Spleen (tissue), 11 donors: ENCODE data around the gene ACACB. TPM values are rescaled to one million over a fixed set of nuclear protein-coding genes. Genes with fewer than 3 reads are reported as not detected.

Experiments
- DNase-seq: peaks from one replicate; pipeline ENCODE4 v3.0.0-alpha.2; 2020
- H3K27ac ChIP-seq, 8 donors: fragments of 200-600 bp; sonication (generic) in 7 of 8; 1 replicate in 4 of 8; 2 replicates in 4 of 8; pipeline versions ENCODE4 v1.5.0 to v1.8.0; 2016 to 2021; ENCODE audit warnings: inconsistent platforms in 4 of 8, mild to moderate bottlenecking in 4 of 8, moderate library complexity in 1 of 8
- H3K27me3 ChIP-seq, 7 donors: fragments of 200-600 bp; sonication (generic) in 6 of 7; replicated peaks in 1 of 7; 1 replicate in 4 of 7; 2 replicates in 3 of 7; pipeline versions ENCODE4 v1.5.0 to v1.8.0; 2016 to 2021; ENCODE audit warnings: inconsistent platforms in 3 of 7, mild to moderate bottlenecking in 1 of 7
- H3K36me3 ChIP-seq, 6 donors: fragments of 200-600 bp; sonication (generic) in 5 of 6; 1 replicate in 4 of 6; 2 replicates in 2 of 6; pipeline versions ENCODE4 v1.5.0 to v1.8.0; 2016 to 2021; ENCODE audit warnings: inconsistent platforms in 2 of 6
- H3K4me1 ChIP-seq, 6 donors: fragments of 200-600 bp; sonication (generic) in 5 of 6; 1 replicate in 3 of 6; 2 replicates in 3 of 6; pipeline versions ENCODE4 v1.5.0 to v1.8.0; 2016 to 2021; ENCODE audit warnings: inconsistent platforms in 3 of 6
- H3K4me3 ChIP-seq, 8 donors: fragments of 200-600 bp; sonication (generic) in 7 of 8; 1 replicate in 4 of 8; 2 replicates in 4 of 8; pipeline versions ENCODE4 v1.5.0 to v1.8.0; 2016 to 2021; ENCODE audit warnings: inconsistent platforms in 4 of 8, mild to moderate bottlenecking in 4 of 8, moderate library complexity in 2 of 8
- H3K9me3 ChIP-seq, 8 donors: fragments of 200-600 bp; sonication (generic) in 7 of 8; 1 replicate in 4 of 8; 2 replicates in 4 of 8; pipeline versions ENCODE4 v1.5.0 to v1.8.0; 2016 to 2021; ENCODE audit warnings: inconsistent platforms in 4 of 8
- POLR2A ChIP-seq, 3 donors: fragments of 450-650 bp; IDR thresholded peaks; one replicate each; pipeline ENCODE4 v1.5.1; 2017; ENCODE audit warnings: antibody characterized with exemption in 3 of 3, mild to moderate bottlenecking in 1 of 3
- POLR2AphosphoS5 ChIP-seq, 3 donors: sonication (generic); formaldehyde crosslinking; IDR thresholded peaks; one replicate each; pipeline ENCODE4 v1.5.1; 2017; ENCODE audit warnings: antibody characterized with exemption in 3 of 3
- WGBS, 5 donors: extraction: QIAGEN DNeasy Blood & Tissue Kit in 3 of 5; methylation state at CpG; one replicate each; pipeline versions ENCODE4 v1.1.5 to v1.1.7; 2013 to 2018; 5-methylcytosine and 5-hydroxymethylcytosine counted together
- intact Hi-C: fragments of 100-400 bp; cut with DNase I; formaldehyde crosslinking; loops from one replicate; pipeline ENCODE4 v1.15.0; 2023; ENCODE audit warnings: low total_unique reads
- polyA plus RNA-seq, 3 donors: library from polyadenylated mRNA; stranded (reverse); fragments of 200-250 nt; gene quantifications; one replicate each; pipeline ENCODE4 v1.2.1, GENCODE V29; 2013
- total RNA-seq, 7 donors: library from RNA; depleted of rRNA in 3 of 7; stranded (reverse); fragments of >200 nt in 3 of 7; fragmentation: NEBNext Ultra II Directional in 4 of 7; extraction: Animal tissue kit (Norgen Biotek cat#: 25700) in 4 of 7; gene quantifications; one replicate each; pipeline versions ENCODE4 v1.1.0 to v1.2.1, GENCODE V29; 2016 to 2021
- TF ChIP-seq, protein P1 (sequence below), 11 experiments: fragments of 200-600 bp in 7 of 11; fragments of 450-650 bp in 4 of 11; sonication (generic) in 4 of 11; IDR thresholded peaks in 8 of 11; conservative IDR thresholded peaks in 3 of 11; 1 replicate in 7 of 11; 2 replicates in 4 of 11; pipeline versions ENCODE4 v1.4.0 to v1.8.0; 2016 to 2021; ENCODE audit warnings: antibody characterized with exemption in 11 of 11, inconsistent platforms in 4 of 11, mild to moderate bottlenecking in 1 of 11
- donor health status: healthy with polysubstance abuse.
- donor health status: DM: no; HTN: no; CAD: no; lungs with moderate emphysema.
- donor health status: DM: no; HTN: no; CAD: no.
- donor health status: Bipolar disorder and iron deficiency.
- donor health status: healthy.
- donor health status: DM: no; HTN: no; CAD: no.
- donor health status: DM: yes; HTN: yes; CAD: no.

ACACB gene
- total and polyA plus RNA-seq, 10 donors: 2.8 to 111 (median 29.1) TPM

GRCh38 chr12:109288571-109288970 lies 172.2 kb downstream of the ACACB start:
- peaks cover 0 to 7% (median 0%) of the 10 kb centered on the region in 6 donors for H3K4me1 ChIP-seq
- no peak for DNase-seq
- H3K4me3 ChIP-seq: no peak overlapping the region
- intact Hi-C loops: no loop called here
- WGBS, 5 donors: 72 to 94% (median 88%) methylated on average over 1 of the region's 1 CpG
- H3K27ac ChIP-seq: no peak overlapping the region
- no peaks in the 10 kb centered on the region for H3K36me3 ChIP-seq
- no peaks in the 10 kb centered on the region for H3K9me3 ChIP-seq
- TF ChIP-seq POLR2AphosphoS5 (IDR thresholded peaks at IDR 0.05) (no peak), POLR2A (IDR thresholded peaks at IDR 0.05) (no peak)
- TF ChIP-seq, protein P1, sequence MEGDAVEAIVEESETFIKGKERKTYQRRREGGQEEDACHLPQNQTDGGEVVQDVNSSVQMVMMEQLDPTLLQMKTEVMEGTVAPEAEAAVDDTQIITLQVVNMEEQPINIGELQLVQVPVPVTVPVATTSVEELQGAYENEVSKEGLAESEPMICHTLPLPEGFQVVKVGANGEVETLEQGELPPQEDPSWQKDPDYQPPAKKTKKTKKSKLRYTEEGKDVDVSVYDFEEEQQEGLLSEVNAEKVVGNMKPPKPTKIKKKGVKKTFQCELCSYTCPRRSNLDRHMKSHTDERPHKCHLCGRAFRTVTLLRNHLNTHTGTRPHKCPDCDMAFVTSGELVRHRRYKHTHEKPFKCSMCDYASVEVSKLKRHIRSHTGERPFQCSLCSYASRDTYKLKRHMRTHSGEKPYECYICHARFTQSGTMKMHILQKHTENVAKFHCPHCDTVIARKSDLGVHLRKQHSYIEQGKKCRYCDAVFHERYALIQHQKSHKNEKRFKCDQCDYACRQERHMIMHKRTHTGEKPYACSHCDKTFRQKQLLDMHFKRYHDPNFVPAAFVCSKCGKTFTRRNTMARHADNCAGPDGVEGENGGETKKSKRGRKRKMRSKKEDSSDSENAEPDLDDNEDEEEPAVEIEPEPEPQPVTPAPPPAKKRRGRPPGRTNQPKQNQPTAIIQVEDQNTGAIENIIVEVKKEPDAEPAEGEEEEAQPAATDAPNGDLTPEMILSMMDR (IDR thresholded peaks at IDR 0.05 in 8 of 11, conservative IDR thresholded peaks at IDR 0.05 in 3 of 11): no peak
- H3K27me3 ChIP-seq: peaks cover 0 to 50% (median 13%) of the 10 kb centered on the region in 7 donors

DNA sequence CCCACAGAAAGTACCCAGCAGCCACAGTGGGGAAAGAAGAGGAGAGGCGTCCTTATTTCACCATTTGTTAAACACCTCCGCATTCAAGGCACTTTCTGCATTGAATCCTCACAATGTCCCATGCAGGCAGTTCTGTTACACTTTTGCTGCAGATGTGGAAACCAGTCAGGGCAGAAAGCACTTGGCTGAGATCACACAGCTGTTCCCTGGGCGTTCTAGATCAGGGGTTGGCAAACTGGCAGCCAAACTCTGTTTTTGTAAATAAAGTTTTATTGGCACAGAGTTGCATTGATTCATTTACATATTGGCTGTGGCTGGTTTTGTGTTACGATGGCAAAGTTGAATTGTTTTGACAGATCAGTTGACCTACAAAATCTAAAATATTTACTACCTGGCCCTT lies 172.6 kb downstream of the ACACB start:
- peaks cover 0 to 55% (median 13%) of the 10 kb centered on the region in 7 donors for H3K27me3 ChIP-seq
- H3K27ac ChIP-seq: no peak overlapping the region
- peaks cover 0 to 7% (median 0%) of the 10 kb centered on the region in 6 donors for H3K4me1 ChIP-seq
- H3K36me3 ChIP-seq: no peaks in the 10 kb centered on the region
- no peaks in the 10 kb centered on the region for H3K9me3 ChIP-seq
- intact Hi-C loops: no loop called here
- no peak overlapping the region for H3K4me3 ChIP-seq
- TF ChIP-seq POLR2A (IDR thresholded peaks at IDR 0.05) (no peak), POLR2AphosphoS5 (IDR thresholded peaks at IDR 0.05) (no peak)
- TF ChIP-seq, protein P1 (IDR thresholded peaks at IDR 0.05 in 8 of 11, conservative IDR thresholded peaks at IDR 0.05 in 3 of 11): no peak
- whole genome bisulfite sequencing, 5 donors: 82 to 90% (median 84%) methylated on average over 4 of the region's 4 CpGs
- no peak for DNase-seq

DNA sequence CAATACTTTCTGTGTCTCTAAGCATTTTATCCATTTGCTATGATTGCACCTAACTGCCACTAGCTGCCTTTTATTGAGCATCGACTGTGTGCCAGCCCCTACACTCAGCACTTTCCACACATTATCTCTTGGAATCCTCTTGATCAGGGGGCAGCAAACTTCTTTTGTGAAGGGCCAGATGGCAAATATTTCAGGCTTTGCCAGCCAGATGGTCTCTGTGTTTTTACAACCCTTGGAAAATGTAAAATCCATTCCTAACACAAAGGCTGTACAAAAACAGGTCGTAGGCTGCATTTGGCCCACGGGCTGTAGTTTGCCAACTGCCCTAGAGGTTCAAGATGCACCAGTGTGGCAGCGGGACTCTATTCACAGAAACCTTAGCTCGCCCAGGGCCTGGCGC lies 173.2 kb downstream of the ACACB start:
- Histone ChIP-seq H3K27me3 (peaks cover 0 to 60% (median 16%) of the 10 kb centered on the region in 7 donors), H3K4me1 (peaks cover 0 to 7% (median 0%) of the 10 kb centered on the region in 6 donors), H3K27ac (no peak overlapping the region), H3K9me3 (no peaks in the 10 kb centered on the region), H3K4me3 (no peak overlapping the region), H3K36me3 (no peaks in the 10 kb centered on the region)
- TF ChIP-seq POLR2AphosphoS5 (IDR thresholded peaks at IDR 0.05) (no peak), POLR2A (IDR thresholded peaks at IDR 0.05) (no peak)
- TF ChIP-seq, protein P1 (IDR thresholded peaks at IDR 0.05 in 8 of 11, conservative IDR thresholded peaks at IDR 0.05 in 3 of 11): no peak
- 90 to 91% (median 91%) methylated on average over 6 of the region's 6 CpGs for WGBS, 5 donors
- intact Hi-C loops: no loop called here
- no peak for DNase-seq

DNA sequence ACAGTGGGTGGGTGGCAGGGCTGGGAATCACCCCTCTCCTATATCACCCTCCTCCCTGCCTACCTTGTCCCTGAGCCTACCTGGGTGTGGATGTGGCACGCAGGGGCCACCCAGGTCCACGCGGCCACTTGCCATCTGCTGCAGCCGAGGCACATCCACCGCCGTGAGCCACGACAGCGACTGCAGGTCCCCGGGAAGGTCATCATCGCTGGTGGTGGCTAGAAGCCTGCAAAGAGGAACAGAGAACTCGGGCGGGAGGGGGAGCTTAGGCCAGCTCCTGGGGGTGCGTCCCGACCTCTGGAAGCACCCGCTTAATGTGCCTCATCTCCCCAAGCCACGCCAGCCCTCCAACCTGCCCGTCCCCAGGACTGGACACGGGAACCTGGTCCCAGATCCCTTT lies 173.7 kb downstream of the ACACB start:
- no peaks in the 10 kb centered on the region for H3K36me3 ChIP-seq
- H3K9me3 ChIP-seq: no peaks in the 10 kb centered on the region
- H3K27me3 ChIP-seq: peaks cover 0 to 63% (median 16%) of the 10 kb centered on the region in 7 donors
- no peak overlapping the region for H3K27ac ChIP-seq
- TF ChIP-seq POLR2A (IDR thresholded peaks at IDR 0.05) (no peak), POLR2AphosphoS5 (IDR thresholded peaks at IDR 0.05) (no peak)
- TF ChIP-seq, protein P1 (IDR thresholded peaks at IDR 0.05 in 8 of 11, conservative IDR thresholded peaks at IDR 0.05 in 3 of 11): no peak
- no peak for DNase-seq
- peaks cover 0 to 7% (median 0%) of the 10 kb centered on the region in 6 donors for H3K4me1 ChIP-seq
- WGBS, 5 donors: 87 to 93% (median 91%) methylated on average over 16 to 18 of the region's 18 CpGs
- intact Hi-C loops: no loop called here
- H3K4me3 ChIP-seq: no peak overlapping the region
